Adrenal gland (tissue), 5 donors: Measurements from ENCODE around the gene ATF6B.

ENCODE experiments used
- CTCF ChIP-seq, 6 experiments: fragments of 450-650 bp in 4 of 6; fragments of 200-600 bp in 2 of 6; sonication (generic) in 1 of 6; IDR thresholded peaks; 1 replicate in 5 of 6; 2 replicates in 1 of 6; pipeline versions ENCODE4 v1.5.1 to v1.8.0; 2016 to 2021; ENCODE audit warnings: antibody characterized with exemption in 6 of 6, mild to moderate bottlenecking in 2 of 6, moderate library complexity in 1 of 6
- POLR2A ChIP-seq, 2 donors: fragments of 450-650 bp; IDR thresholded peaks; one replicate each; pipeline ENCODE4 v1.6.1; 2017; ENCODE audit warnings: antibody characterized with exemption in 2 of 2, mild to moderate bottlenecking in 2 of 2, moderate library complexity in 1 of 2
- donor health status: DM: no; HTN: no; CAD: no.

GRCh38 chr6:32133786-32134185 is 5.7 kb upstream of the ATF6B start:
- TF ChIP-seq CTCF (IDR thresholded peaks at IDR 0.05) (no peak), POLR2A (IDR thresholded peaks at IDR 0.05) (no peak)
